Measurements from ENCODE around the gene BUD31. TPM values are rescaled to one million over a fixed set of nuclear protein-coding genes. Genes with fewer than 3 reads are reported as not detected.

BUD31 gene
- total and polyA plus RNA-seq, 2 of the 4 experiments (the other 2 are of a cell fraction): 72.6 to 97.2 TPM

- H3K36me3 ChIP-seq (ENCODE audit: control insufficient read depth, insufficient read depth, low read length): peaks cover 60% of the 10 kb centered on the region
- no peak for DNase-seq
- no peaks in the 10 kb centered on the region for H3K4me1 ChIP-seq (ENCODE audit: control insufficient read depth, insufficient read depth, low read length)
- H3K9me3 ChIP-seq (ENCODE audit: control insufficient read depth, insufficient read depth, low read length): no peaks in the 10 kb centered on the region
- H4K5ac ChIP-seq (ENCODE audit: low read depth, low read length): no peak overlapping the region
- H3K56ac ChIP-seq (ENCODE audit: extremely low read depth, insufficient read depth, low read length): no peak overlapping the region
- 95% methylated on average over 4 of the region's 10 CpGs; no CpG with 5 or more reads in 1 of the 2 experiments for WGBS, 2 experiments (ENCODE audit: extremely low coverage in 2 of 2, insufficient read length in 1 of 2)
- intact Hi-C loops (cut with micrococcal nuclease): no loop called here
- H4K20me1 ChIP-seq (ENCODE audit: insufficient read depth, low read length): no peaks in the 10 kb centered on the region; the same call in 1 of the 2 replicates
- no peaks in the 10 kb centered on the region; a peak in 1 of 4 replicates for H3K79me1 ChIP-seq (ENCODE audit: low read depth in 1 of 2, low read length in 2 of 2)
- no peak overlapping the region for H3K14ac ChIP-seq (replicated peaks; ENCODE audit: low read depth, low read length)
- no peak overlapping the region for H3K4me3 ChIP-seq (ENCODE audit: insufficient read depth, low read depth, low read length)
- no peak overlapping the region for H2BK5ac ChIP-seq (ENCODE audit: low read depth, low read length, poor library complexity, severe bottlenecking)
- H3K9me1 ChIP-seq (ENCODE audit: insufficient read depth, low read length): no peaks in the 10 kb centered on the region
- dilution Hi-C loops (cut with HindIII; ENCODE audit: low sequenced_read_pairs, unreplicated experiment): no loop called here
- ATAC-seq (ENCODE audit: low read depth): no peak
- no peak overlapping the region for H3K23ac ChIP-seq (ENCODE audit: low read depth, low read length)
- no peak overlapping the region for H4K8ac ChIP-seq (ENCODE audit: low read depth in 2 of 2, low read length in 2 of 2)
- no TSS peak for BruUV-seq (replicated peaks)
- no peak overlapping the region for H2BK20ac ChIP-seq (ENCODE audit: low read depth, low read length)
- no peak overlapping the region for H2AFZ ChIP-seq (replicated peaks; ENCODE audit: low read length, poor library complexity)
- H2AK9ac ChIP-seq (replicated peaks; ENCODE audit: low read depth, low read length, poor library complexity): no peak overlapping the region
- no peaks in the 10 kb centered on the region for H3K27me3 ChIP-seq (ENCODE audit: control insufficient read depth, insufficient read depth, low read length)
- H3K27ac ChIP-seq (ENCODE audit: insufficient read depth, low read length): no peak overlapping the region
- ChIA-PET CTCF (no interaction called here), POLR2A (ENCODE audit: unreplicated experiment) (no interaction called here)
- H3K4me2 ChIP-seq (ENCODE audit: low read depth, low read length): no peak overlapping the region
- H3K9ac ChIP-seq (ENCODE audit: low read depth, low read length): no peak overlapping the region
- no peak overlapping the region for H2AK5ac ChIP-seq (ENCODE audit: low read depth, low read length)
- no peak overlapping the region for H2BK15ac ChIP-seq (ENCODE audit: low read depth, low read length)
- TF ChIP-seq SMC3 (IDR thresholded peaks at IDR 0.05; ENCODE audit: low read depth, low read length) (no peak), MXI1 (IDR thresholded peaks at IDR 0.05; ENCODE audit: borderline replicate concordance, low read depth, low read length) (no peak), CTCF (conservative IDR thresholded peaks at IDR 0.05; ENCODE audit: low read depth, low read length) (no peak), POLR2A (IDR thresholded peaks at IDR 0.05; ENCODE audit: low read depth, low read length) (no peak), BHLHE40 (IDR thresholded peaks at IDR 0.05; ENCODE audit: low read depth, low read length) (no peak), RAD21 (IDR thresholded peaks at IDR 0.05; ENCODE audit: low read length) (no peak), MAFK (IDR thresholded peaks at IDR 0.05; ENCODE audit: low read depth, low read length) (no peak), MAZ (IDR thresholded peaks at IDR 0.05; ENCODE audit: borderline replicate concordance, low read depth, low read length) (no peak), NFE2L2 (IDR thresholded peaks at IDR 0.05; ENCODE audit: low read depth, low read length) (no peak)
- H2BK120ac ChIP-seq (ENCODE audit: low read depth, low read length): no peak overlapping the region
- no peak overlapping the region for H3K4ac ChIP-seq (ENCODE audit: low read depth, low read length)
- no peak overlapping the region for H3K18ac ChIP-seq (ENCODE audit: low read depth, low read length)
- no peak overlapping the region for H4K91ac ChIP-seq (ENCODE audit: insufficient read depth, low read depth, low read length)
- in situ Hi-C loops (cut with MboI; ENCODE audit: low sequenced_read_pairs): no loop called here
These were observed 20.3 kb downstream of the BUD31 start for GRCh38 chr7:99428972-99429566.

All from IMR-90 (cell line).